HG03432 (cell line): Measurements from ENCODE around the gene TMEM179.

Source experiments
- ATAC-seq: cut with Tn5 transposase; IDR thresholded peaks from one replicate; pipeline ENCODE4 v1.9.1; 2021; ENCODE audit warnings: mild to moderate bottlenecking, moderate library complexity; ENCODE audit not compliant: unreplicated experiment

TMEM179 gene

GRCh38 chr14:104600141-104600643 is 4.4 kb downstream of the TMEM179 start:
- ATAC-seq = no peak

- no peak for ATAC-seq
Observed at GRCh38 chr14:104599446-104599845, 5.1 kb downstream of the TMEM179 start.

GRCh38 chr14:104598910-104599273 is 5.7 kb downstream of the TMEM179 start:
- no peak for ATAC-seq

GRCh38 chr14:104598039-104598909 is 6.3 kb downstream of the TMEM179 start:
- ATAC-seq = no peak

- no peak for ATAC-seq
Observed at GRCh38 chr14:104597576-104597975, 7.0 kb downstream of the TMEM179 start.

GRCh38 chr14:104596927-104597351 is 7.6 kb downstream of the TMEM179 start:
- ATAC-seq = no peak

GRCh38 chr14:104596451-104596918 is 8.1 kb downstream of the TMEM179 start:
- ATAC-seq = no peak

GRCh38 chr14:104595911-104596450 is 8.6 kb downstream of the TMEM179 start:
- ATAC-seq = no peak

GRCh38 chr14:104595116-104595675 is 9.4 kb downstream of the TMEM179 start:
- no peak for ATAC-seq

GRCh38 chr14:104594310-104595046 is 10.1 kb downstream of the TMEM179 start:
- no peak for ATAC-seq

- no peak for ATAC-seq
Observed at GRCh38 chr14:104593710-104594136, 10.8 kb downstream of the TMEM179 start.

- ATAC-seq = no peak
Observed at GRCh38 chr14:104593241-104593701, 11.3 kb downstream of the TMEM179 start.

GRCh38 chr14:104592785-104593184 is 11.8 kb downstream of the TMEM179 start:
- ATAC-seq = no peak

GRCh38 chr14:104592292-104592672 is 12.3 kb downstream of the TMEM179 start:
- ATAC-seq = no peak

GRCh38 chr14:104591506-104592291 is 12.9 kb downstream of the TMEM179 start:
- ATAC-seq = no peak

GRCh38 chr14:104591031-104591430 is 13.5 kb downstream of the TMEM179 start:
- ATAC-seq = no peak

- ATAC-seq = no peak
Observed at GRCh38 chr14:104590240-104590965, 14.2 kb downstream of the TMEM179 start.

GRCh38 chr14:104589338-104590195 is 15.0 kb downstream of the TMEM179 start:
- no peak for ATAC-seq
